ENCODE measurements around the gene TEPSIN. TPM values are rescaled to one million over a fixed set of nuclear protein-coding genes. Genes with fewer than 3 reads are reported as not detected.

The TEPSIN gene
- total RNA-seq, 4 donors from 2014 or later, result 43.0 to 94.5 (median 55.3) TPM

- no peak for DNase-seq (ENCODE audit: low spot score in 2 of 2)
- no peak for TF ChIP-seq CTCF (IDR thresholded peaks at IDR 0.05)
- no peaks in the 10 kb centered on the region for H3K9me3 ChIP-seq
- WGBS, result 68% methylated on average over 8 of the region's 24 CpGs
- peaks cover 23% of the 10 kb centered on the region for H3K4me1 ChIP-seq
- no peaks in the 10 kb centered on the region for H3K27me3 ChIP-seq
- H3K36me3 ChIP-seq, result peaks cover 5% of the 10 kb centered on the region
- H3K4me3 ChIP-seq, result no peak overlapping the region
- H3K27ac ChIP-seq, result no peak overlapping the region
Measured at GRCh38 chr17:81219476-81220180, 19.2 kb downstream of the TEPSIN start.

GRCh38 chr17:81218991-81219390, 19.9 kb downstream of the TEPSIN start:
- Histone ChIP-seq H3K9me3 (no peaks in the 10 kb centered on the region), H3K27me3 (no peaks in the 10 kb centered on the region), H3K4me3 (no peak overlapping the region), H3K4me1 (peaks cover 23% of the 10 kb centered on the region), H3K36me3 (peaks cover 5% of the 10 kb centered on the region), H3K27ac (no peak overlapping the region)
- TF ChIP-seq EP300 (IDR thresholded peaks at IDR 0.05), result no peak
- no peak for TF ChIP-seq CTCF (IDR thresholded peaks at IDR 0.05)
- no peak for TF ChIP-seq POLR2A (IDR thresholded peaks at IDR 0.05)
- TF ChIP-seq POLR2AphosphoS5 (IDR thresholded peaks at IDR 0.05), result no peak
- DNase-seq (ENCODE audit: low spot score in 2 of 2), result no peak
- 97% methylated on average over 11 of the region's 11 CpGs for WGBS

- TF ChIP-seq POLR2A (IDR thresholded peaks at IDR 0.05), result no peak
- H3K27ac ChIP-seq, result no peak overlapping the region
- peaks cover 19% of the 10 kb centered on the region for H3K4me1 ChIP-seq
- H3K4me3 ChIP-seq, result no peak overlapping the region
- peaks cover 5% of the 10 kb centered on the region for H3K36me3 ChIP-seq
- no peaks in the 10 kb centered on the region for H3K9me3 ChIP-seq
- DNase-seq (ENCODE audit: low spot score in 2 of 2), result no peak
- no peaks in the 10 kb centered on the region for H3K27me3 ChIP-seq
- 96% methylated on average over 5 of the region's 13 CpGs for WGBS
Measured at GRCh38 chr17:81218459-81218858, 20.4 kb downstream of the TEPSIN start.

- Histone ChIP-seq H3K9me3 (no peaks in the 10 kb centered on the region), H3K4me1 (peaks cover 14% of the 10 kb centered on the region), H3K27me3 (no peaks in the 10 kb centered on the region), H3K27ac (no peak overlapping the region), H3K36me3 (peaks cover 5% of the 10 kb centered on the region), H3K4me3 (no peak overlapping the region)
- WGBS, result 88% methylated on average over 18 of the region's 18 CpGs
- no peak for DNase-seq (ENCODE audit: low spot score in 2 of 2)
- TF ChIP-seq POLR2A (IDR thresholded peaks at IDR 0.05) (no peak), POLR2AphosphoS5 (IDR thresholded peaks at IDR 0.05) (no peak), EP300 (IDR thresholded peaks at IDR 0.05) (no peak), CTCF (IDR thresholded peaks at IDR 0.05) (no peak)
Measured at GRCh38 chr17:81217491-81217890, 21.4 kb downstream of the TEPSIN start.

GRCh38 chr17:81213978-81214377, 24.9 kb downstream of the TEPSIN start:
- H3K36me3 ChIP-seq, result peaks cover 5% of the 10 kb centered on the region
- no peaks in the 10 kb centered on the region for H3K4me1 ChIP-seq
- no peak overlapping the region for H3K4me3 ChIP-seq
- DNase-seq (ENCODE audit: low spot score in 2 of 2), result no peak
- no peaks in the 10 kb centered on the region for H3K9me3 ChIP-seq
- no peaks in the 10 kb centered on the region for H3K27me3 ChIP-seq
- H3K27ac ChIP-seq, result no peak overlapping the region
- WGBS, result 94% methylated on average over 8 of the region's 8 CpGs
- TF ChIP-seq POLR2AphosphoS5 (IDR thresholded peaks at IDR 0.05) (no peak), CTCF (IDR thresholded peaks at IDR 0.05) (no peak), EP300 (IDR thresholded peaks at IDR 0.05) (no peak), POLR2A (IDR thresholded peaks at IDR 0.05) (no peak)

GRCh38 chr17:81212365-81212764, 26.5 kb downstream of the TEPSIN start:
- no peak overlapping the region for H3K27ac ChIP-seq
- H3K4me1 ChIP-seq, result no peaks in the 10 kb centered on the region
- no peak for TF ChIP-seq CTCF (IDR thresholded peaks at IDR 0.05)
- TF ChIP-seq POLR2AphosphoS5 (IDR thresholded peaks at IDR 0.05), result no peak
- TF ChIP-seq POLR2A (IDR thresholded peaks at IDR 0.05), result no peak
- TF ChIP-seq EP300 (IDR thresholded peaks at IDR 0.05), result no peak
- no peak for DNase-seq (ENCODE audit: low spot score in 2 of 2)
- H3K36me3 ChIP-seq, result no peaks in the 10 kb centered on the region
- no peaks in the 10 kb centered on the region for H3K27me3 ChIP-seq
- WGBS, result 84% methylated on average over 9 of the region's 9 CpGs
- no peak overlapping the region for H3K4me3 ChIP-seq
- H3K9me3 ChIP-seq, result no peaks in the 10 kb centered on the region
